Pancreas (tissue), 10 donors: ENCODE data around the gene GBGT1. TPM values are rescaled to one million over a fixed set of nuclear protein-coding genes. Genes with fewer than 3 reads are reported as not detected.

Experiments
- ATAC-seq, 4 donors: fragments of 200-7000 bp; cut with Tn5 transposase; one replicate each; pipeline versions ENCODE4 v1.8.0 to v1.9.1; 2020; ENCODE audit warnings: mild to moderate bottlenecking in 4 of 4, moderate library complexity in 4 of 4
- DNase-seq, 6 donors: peaks; one replicate each; pipeline ENCODE4 v3.0.0-alpha.2; 2020
- FAIRE-seq: peaks from 2 replicates; lab custom pipeline; 2012; peaks lifted over from hg19 to GRCh38; lab: Jason Lieb, UNC
- H3K27ac ChIP-seq, 4 donors: fragments of 200-600 bp; sonication (generic); 1 replicate in 3 of 4; 2 replicates in 1 of 4; pipeline versions ENCODE4 v1.5.0 to v1.8.0; 2020
- H3K27me3 ChIP-seq, 4 donors: fragments of 200-600 bp; one replicate each; pipeline ENCODE4 v1.8.0; 2021
- H3K36me3 ChIP-seq, 3 donors: fragments of 200-600 bp; sonication (generic) in 1 of 3; one replicate each; pipeline versions ENCODE4 v1.5.0 to v1.8.0; 2020 to 2021
- H3K4me1 ChIP-seq, 3 donors: fragments of 200-600 bp; one replicate each; pipeline ENCODE4 v1.8.0; 2021
- H3K4me3 ChIP-seq, 4 donors: fragments of 200-600 bp; sonication (generic) in 2 of 4; one replicate each; pipeline versions ENCODE4 v1.5.0 to v1.8.0; 2020 to 2021
- H3K9me3 ChIP-seq, 4 donors: fragments of 200-600 bp; one replicate each; pipeline ENCODE4 v1.8.0; 2021
- WGBS, 2 donors: extraction: QIAGEN DNeasy Blood & Tissue Kit; methylation state at CpG; one replicate each; pipeline ENCODE4 v1.1.7; 2013; 5-methylcytosine and 5-hydroxymethylcytosine counted together
- intact Hi-C, 3 donors: fragments of 100-400 bp; cut with DNase I; formaldehyde crosslinking; loops; one replicate each; pipeline versions ENCODE4 v1.11.1 to v1.14.2; 2022
- polyA plus RNA-seq, 2 donors: library from polyadenylated mRNA; stranded (reverse); fragments of 200-250 nt; gene quantifications; one replicate each; pipeline ENCODE4 v1.2.3, GENCODE V29; 2013
- total RNA-seq, 6 donors: library from RNA; stranded (reverse); fragmentation: NEBNext Ultra II Directional in 4 of 6; extraction: Animal tissue kit (Norgen Biotek cat#: 25700) in 4 of 6; gene quantifications; one replicate each; pipeline versions ENCODE4 v1.2.1 to v1.2.4, GENCODE V29; 2021 to 2023
- TF ChIP-seq, protein P1 (sequence below), 4 donors: fragments of 200-600 bp; sonication (generic) in 3 of 4; IDR thresholded peaks; one replicate each; pipeline versions ENCODE4 v1.5.0 to v1.8.0; 2021; ENCODE audit warnings: antibody characterized with exemption in 4 of 4
- donor health status: healthy with polysubstance abuse.
- donor health status: DM: no; HTN: no; CAD: no; lungs with moderate emphysema.
- donor health status: DM: no; HTN: no; CAD: no.
- donor health status: control.
- donor health status: control.
- donor health status: Bipolar disorder and iron deficiency.
- donor health status: DM: yes; HTN: yes; CAD: no.
- donor health status: DM: no; HTN: no; CAD: no.
- donor health status: DM: no; HTN: no; CAD: no.
- donor health status: DM: yes; HTN: yes; CAD: no.

The GBGT1 gene
- total and polyA plus RNA-seq, 8 donors: 1.5 to 11.9 (median 4.0) TPM

DNA sequence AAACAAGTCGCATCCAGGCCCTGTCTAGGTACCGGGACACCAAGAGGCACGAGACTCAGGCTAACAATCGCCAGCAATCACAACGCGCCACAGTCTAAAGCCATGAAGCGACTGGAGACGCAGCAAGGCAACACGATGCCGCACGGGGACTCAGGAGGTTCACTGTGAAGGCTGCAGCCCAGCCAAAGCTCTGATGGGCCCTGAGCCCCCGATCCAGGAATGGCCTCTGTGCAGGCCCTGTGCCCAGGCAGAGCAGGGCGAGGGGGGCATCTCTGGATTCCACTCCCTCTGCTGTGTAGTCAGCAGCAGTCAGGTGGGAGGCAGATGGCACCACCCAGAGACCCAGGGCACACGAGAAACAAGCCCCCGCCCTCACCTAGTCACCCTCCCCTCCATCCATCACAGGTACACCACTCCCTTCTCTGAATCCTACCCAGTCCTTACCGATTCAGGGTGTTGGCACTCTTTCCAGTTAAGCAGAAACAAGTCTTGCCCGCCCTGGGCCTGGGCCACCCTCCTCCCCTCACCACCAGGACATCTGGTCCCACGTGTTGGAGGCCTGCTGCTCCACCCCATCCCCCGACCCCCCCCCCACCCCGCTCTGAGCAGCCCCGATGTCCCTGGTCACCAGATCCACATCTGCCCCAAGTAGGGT, 43.7 kb downstream of the GBGT1 start:
- Histone ChIP-seq H3K4me3 (peak overlapping the region in 3 of 4 donors; percentile 67 to 83 (median 70)), H3K27ac (peak overlapping the region in 3 of 4 donors; percentile 67 to 87 (median 70)), H3K27me3 (no peaks in the 10 kb centered on the region), H3K9me3 (no peaks in the 10 kb centered on the region), H3K4me1 (peaks cover 20 to 46% (median 26%) of the 10 kb centered on the region in 3 donors), H3K36me3 (no peaks in the 10 kb centered on the region)
- peak; percentile 2 to 9 (median 4) for ATAC-seq
- TF ChIP-seq, protein P1, sequence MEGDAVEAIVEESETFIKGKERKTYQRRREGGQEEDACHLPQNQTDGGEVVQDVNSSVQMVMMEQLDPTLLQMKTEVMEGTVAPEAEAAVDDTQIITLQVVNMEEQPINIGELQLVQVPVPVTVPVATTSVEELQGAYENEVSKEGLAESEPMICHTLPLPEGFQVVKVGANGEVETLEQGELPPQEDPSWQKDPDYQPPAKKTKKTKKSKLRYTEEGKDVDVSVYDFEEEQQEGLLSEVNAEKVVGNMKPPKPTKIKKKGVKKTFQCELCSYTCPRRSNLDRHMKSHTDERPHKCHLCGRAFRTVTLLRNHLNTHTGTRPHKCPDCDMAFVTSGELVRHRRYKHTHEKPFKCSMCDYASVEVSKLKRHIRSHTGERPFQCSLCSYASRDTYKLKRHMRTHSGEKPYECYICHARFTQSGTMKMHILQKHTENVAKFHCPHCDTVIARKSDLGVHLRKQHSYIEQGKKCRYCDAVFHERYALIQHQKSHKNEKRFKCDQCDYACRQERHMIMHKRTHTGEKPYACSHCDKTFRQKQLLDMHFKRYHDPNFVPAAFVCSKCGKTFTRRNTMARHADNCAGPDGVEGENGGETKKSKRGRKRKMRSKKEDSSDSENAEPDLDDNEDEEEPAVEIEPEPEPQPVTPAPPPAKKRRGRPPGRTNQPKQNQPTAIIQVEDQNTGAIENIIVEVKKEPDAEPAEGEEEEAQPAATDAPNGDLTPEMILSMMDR (IDR thresholded peaks at IDR 0.05): no peak
- intact Hi-C loops: no loop called here
- peak in 3 of 6 donors; percentile 56 to 74 (median 61) for DNase-seq
- FAIRE-seq: no peak
- WGBS, 2 donors: 35 to 40% methylated on average over 21 of the region's 21 CpGs

- peak overlapping the region in 3 of 4 donors; percentile 67 to 83 (median 70) for H3K4me3 ChIP-seq
- FAIRE-seq (no peak), DNase-seq (peak in 3 of 6 donors; percentile 34 to 61 (median 50))
These were observed 44.4 kb downstream of the GBGT1 start for GRCh38 chr9:133119103-133119845.

GRCh38 chr9:133118568-133118967, 45.1 kb downstream of the GBGT1 start:
- TF ChIP-seq, protein P1 (IDR thresholded peaks at IDR 0.05): no peak
- FAIRE-seq (no peak), DNase-seq (peak in 2 of 6 donors; percentile 20 to 42), ATAC-seq (no peak)
- Histone ChIP-seq H3K4me3 (no peak overlapping the region), H3K27ac (peak overlapping the region in 3 of 4 donors; percentile 7 to 70 (median 67)), H3K9me3 (no peaks in the 10 kb centered on the region), H3K36me3 (no peaks in the 10 kb centered on the region), H3K27me3 (no peaks in the 10 kb centered on the region), H3K4me1 (peaks cover 26 to 61% (median 39%) of the 10 kb centered on the region in 3 donors)
- intact Hi-C loops: no loop called here
- WGBS, 2 donors: 80 to 83% methylated on average over 3 of the region's 3 CpGs

More at GRCh38 chr9:133119103-133119845, 44.4 kb downstream of the GBGT1 start:
- intact Hi-C loops: no loop called here
- H3K27me3 ChIP-seq: no peaks in the 10 kb centered on the region
- no peaks in the 10 kb centered on the region for H3K36me3 ChIP-seq
- WGBS, 2 donors: 67 to 68% methylated on average over 20 to 21 of the region's 21 CpGs
- peak overlapping the region in 3 of 4 donors; percentile 16 to 70 (median 67) for H3K27ac ChIP-seq
- ATAC-seq: no peak
- TF ChIP-seq, protein P1 (IDR thresholded peaks at IDR 0.05): no peak
- H3K9me3 ChIP-seq: no peaks in the 10 kb centered on the region
- H3K4me1 ChIP-seq: peaks cover 24 to 53% (median 32%) of the 10 kb centered on the region in 3 donors

DNA sequence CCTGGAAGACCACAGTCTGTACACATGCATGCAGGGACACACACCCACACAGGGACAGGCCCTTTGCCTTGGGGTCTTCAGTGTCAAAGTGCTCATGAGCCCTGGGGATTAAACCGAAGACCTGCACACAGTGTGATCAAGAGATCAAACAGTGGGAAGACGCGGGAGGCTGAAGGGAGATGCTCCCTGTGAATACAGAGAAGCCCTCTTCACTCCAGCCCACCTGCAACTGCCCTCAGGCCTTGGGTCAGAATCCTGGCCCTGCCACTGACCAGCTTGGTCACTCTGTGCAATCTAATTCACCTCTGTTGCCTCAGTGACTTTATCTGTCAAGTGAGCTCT, 45.6 kb downstream of the GBGT1 start:
- Histone ChIP-seq H3K27me3 (no peaks in the 10 kb centered on the region), H3K4me3 (no peak overlapping the region), H3K4me1 (peaks cover 26 to 63% (median 43%) of the 10 kb centered on the region in 3 donors), H3K36me3 (no peaks in the 10 kb centered on the region), H3K27ac (peak overlapping the region; percentile 7 to 70 (median 42)), H3K9me3 (no peaks in the 10 kb centered on the region)
- DNase-seq (peak in 2 of 6 donors; percentile 22 to 32), FAIRE-seq (no peak), ATAC-seq (no peak)
- intact Hi-C loops: no loop called here
- TF ChIP-seq, protein P1 (IDR thresholded peaks at IDR 0.05): no peak
- 79 to 85% methylated on average over 3 of the region's 3 CpGs for WGBS, 2 donors
